Activated naive CD4-positive, alpha-beta T cell treated with anti-CD3 and anti-CD28 coated beads, Interleukin-2, amount 50 U/mL, for 72 hours (primary cell): ENCODE measurements around the gene ORC5. TPM values are rescaled to one million over a fixed set of nuclear protein-coding genes. Genes with fewer than 3 reads are reported as not detected.
"Not testable (repeated sequence)": the region's sequence is repeated elsewhere in the genome, so short reads cannot be mapped to it uniquely, and the experiment has no call there.

Experiments
- ATAC-seq, 2 donors: fragments of 150-1000 bp; cut with Tn5 transposase; 2 replicates each; pipeline ENCODE4 v1.10.0; 2021; ENCODE audit warnings: mild to moderate bottlenecking in 2 of 2, moderate library complexity in 2 of 2
- DNase-seq, 2 donors: peaks; one replicate each; pipeline ENCODE4 v3.0.0; 2021 to 2022; ENCODE audit warnings: low spot score in 2 of 2
- H3K27ac Mint-ChIP-seq, 2 donors: one replicate each; pipeline ENCODE4 v1.8.0; 2022; ENCODE audit warnings: mild to moderate bottlenecking in 2 of 2, mixed read lengths in 2 of 2
- H3K36me3 Mint-ChIP-seq, 2 donors: one replicate each; pipeline ENCODE4 v1.8.0; 2022; ENCODE audit warnings: mixed read lengths in 2 of 2
- H3K9me3 Mint-ChIP-seq, 2 donors: one replicate each; pipeline ENCODE4 v1.8.0; 2022; ENCODE audit warnings: mixed read lengths in 2 of 2
- total RNA-seq, 2 donors: library from RNA; stranded (reverse); gene quantifications; one replicate each; pipeline ENCODE4 v1.2.3, GENCODE V29; 2022

The ORC5 gene
- 10 to 100 TPM; 19.6 to 23.2 TPM for total RNA-seq

DNA sequence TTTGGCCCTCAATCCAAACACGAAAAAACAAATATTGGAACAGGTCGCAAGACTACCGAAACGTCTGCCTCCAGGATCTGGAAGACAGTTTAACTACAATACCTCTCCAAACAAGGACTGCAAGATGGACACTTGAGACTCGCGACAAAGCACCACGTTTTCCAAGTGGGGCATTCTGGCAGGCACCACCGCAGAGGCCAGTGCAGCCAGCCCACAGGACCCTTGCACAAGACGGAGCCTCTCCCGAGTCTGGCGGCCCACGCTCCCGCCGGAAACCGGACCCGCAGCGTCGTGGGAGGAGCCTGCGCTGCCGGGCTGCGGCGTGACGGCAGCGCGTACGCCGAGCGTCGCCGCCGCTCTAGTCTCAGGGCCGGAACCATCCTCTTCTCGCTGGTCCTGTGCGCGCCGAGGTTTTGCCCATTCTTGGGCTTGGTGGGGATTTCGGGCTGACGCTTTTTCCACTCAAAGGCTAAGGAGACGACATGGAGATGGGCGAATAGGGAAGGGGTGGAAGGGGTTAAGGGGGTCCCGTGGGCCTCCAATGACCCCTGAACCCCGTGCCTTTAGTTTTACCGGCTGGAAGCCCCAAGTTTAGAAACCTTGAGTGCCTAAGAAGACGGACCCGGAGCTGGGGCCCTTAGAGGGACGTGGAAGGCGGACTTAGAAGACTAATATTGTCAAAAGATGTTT, at the start of gene ORC5:
Gene ORC5 (minus strand): TSS at position 283 of the 690 bp plus-strand sequence. CDS start 109 bp downstream, at position 174.
- H3K27ac Mint-ChIP-seq: peak within 1 kb of the TSS; percentile 95 to 97
- peak; percentile 99 to 100 for ATAC-seq
- H3K36me3 Mint-ChIP-seq: peaks cover 18 to 39% of the 10 kb centered on the region in 2 donors
- H3K9me3 Mint-ChIP-seq: no peaks in the 10 kb centered on the region
- peak; percentile 75 to 84 for DNase-seq

DNA sequence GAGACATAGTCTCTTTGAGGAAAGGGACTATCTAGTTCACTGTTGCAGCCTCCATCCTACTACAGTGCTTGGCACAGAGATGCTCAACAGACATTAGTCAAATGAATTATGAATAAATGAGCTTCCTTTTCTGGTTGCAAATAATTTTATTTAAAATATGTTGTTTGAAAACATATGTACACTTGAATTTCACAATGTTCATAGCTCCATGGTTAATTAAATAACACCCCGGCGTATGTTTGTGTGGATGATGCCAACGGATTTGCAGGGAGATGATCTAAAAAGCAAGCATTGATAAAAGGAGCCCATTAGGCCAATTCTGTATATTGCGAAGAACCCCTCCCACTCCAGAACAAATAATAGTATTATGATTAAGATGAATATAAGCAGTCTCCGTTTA, 47.8 kb upstream of the ORC5 start:
- Mint-ChIP-seq H3K9me3 (no peaks in the 10 kb centered on the region), H3K27ac (no peak overlapping the region), H3K36me3 (no peaks in the 10 kb centered on the region)
- no peak for ATAC-seq
- DNase-seq: no peak

DNA sequence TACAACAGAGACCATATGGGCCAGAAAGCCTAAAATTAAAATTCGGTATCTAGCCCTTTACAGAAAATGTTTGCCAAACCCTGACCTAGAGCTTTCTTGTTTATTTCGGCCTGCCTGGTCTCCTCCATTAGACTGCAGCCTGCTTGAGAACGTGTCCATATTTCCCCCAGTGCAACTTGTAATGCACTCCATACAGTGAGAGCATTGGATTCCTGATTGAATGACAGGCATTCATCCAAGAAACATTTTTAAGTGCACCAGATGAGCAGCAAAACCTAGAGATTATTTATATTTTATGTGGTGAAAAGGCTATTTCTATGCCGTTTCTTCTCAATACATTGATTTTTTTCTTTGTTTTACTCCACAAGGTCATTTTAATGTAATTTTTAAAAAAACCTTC, 47.4 kb upstream of the ORC5 start:
- H3K27ac Mint-ChIP-seq: no peak overlapping the region
- no peaks in the 10 kb centered on the region for H3K9me3 Mint-ChIP-seq
- H3K36me3 Mint-ChIP-seq: no peaks in the 10 kb centered on the region
- no peak for ATAC-seq
- no peak for DNase-seq

DNA sequence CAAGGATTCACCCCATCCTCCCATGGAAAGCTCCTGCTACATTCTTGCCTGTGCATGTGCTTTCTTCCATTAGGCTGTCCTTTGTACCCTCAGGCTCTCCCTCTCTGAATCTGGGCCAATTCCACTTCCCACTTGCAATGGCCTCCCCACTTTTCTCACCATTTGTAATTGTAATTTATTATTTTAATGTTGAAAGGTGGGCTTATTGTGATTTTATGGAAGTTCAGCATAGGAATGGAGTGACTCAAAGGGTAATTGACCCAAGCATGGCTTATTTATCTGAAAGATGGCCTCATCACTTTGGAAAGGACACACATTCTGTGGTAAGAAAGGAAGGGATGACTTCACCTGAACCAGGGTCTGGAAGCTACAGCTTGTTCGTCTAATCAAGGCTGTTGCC, 46.9 kb upstream of the ORC5 start:
- peak overlapping the region in 1 of 2 donors; percentile 33 for H3K27ac Mint-ChIP-seq
- no peaks in the 10 kb centered on the region for H3K9me3 Mint-ChIP-seq
- DNase-seq: no peak
- no peaks in the 10 kb centered on the region for H3K36me3 Mint-ChIP-seq
- ATAC-seq: no peak

DNA sequence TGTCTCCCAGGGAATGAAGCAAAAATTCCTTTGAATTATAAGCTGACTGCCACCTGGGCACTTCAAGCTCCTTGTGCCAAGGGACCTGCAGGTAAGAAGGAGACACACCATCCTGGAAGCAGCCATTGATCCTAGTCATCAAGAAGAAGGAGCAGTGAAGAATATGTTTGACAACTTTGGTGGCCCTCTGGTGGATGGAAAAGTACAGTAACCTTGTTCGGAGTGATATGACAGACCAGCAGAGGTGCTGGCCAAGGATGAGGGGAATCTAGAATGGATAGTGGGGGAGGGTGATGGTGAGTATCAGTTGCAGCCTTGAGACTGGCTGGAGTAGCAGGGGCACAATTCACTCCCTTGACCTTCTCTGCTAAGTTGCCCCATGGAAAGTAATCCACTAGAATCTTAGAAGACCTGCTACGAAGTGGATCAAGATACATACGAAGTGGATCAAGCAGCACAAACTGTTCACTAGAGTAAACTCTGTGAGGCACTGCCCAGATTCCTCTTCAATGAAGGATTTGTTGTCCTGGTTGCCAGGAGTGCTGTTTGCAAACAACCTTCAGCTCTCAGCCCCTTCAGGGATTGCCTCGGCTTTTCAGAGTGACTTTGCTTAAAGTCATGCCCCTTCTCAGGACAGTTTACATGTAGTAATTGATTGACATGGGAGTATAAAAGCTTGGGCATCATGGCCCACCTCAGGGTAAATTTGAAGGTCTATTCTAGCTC, 44.8 kb upstream of the ORC5 start:
- H3K36me3 Mint-ChIP-seq: peaks cover 0 to 6% of the 10 kb centered on the region in 2 donors
- no peak overlapping the region for H3K27ac Mint-ChIP-seq
- no peak for DNase-seq
- ATAC-seq: no peak
- H3K9me3 Mint-ChIP-seq: no peaks in the 10 kb centered on the region

- Mint-ChIP-seq H3K9me3 (no peaks in the 10 kb centered on the region), H3K27ac (no peak overlapping the region), H3K36me3 (peaks cover 0 to 3% of the 10 kb centered on the region in 2 donors)
- no peak for ATAC-seq
- no peak for DNase-seq
Measured at GRCh38 chr7:104242638-104243037, 34.8 kb upstream of the ORC5 start.

DNA sequence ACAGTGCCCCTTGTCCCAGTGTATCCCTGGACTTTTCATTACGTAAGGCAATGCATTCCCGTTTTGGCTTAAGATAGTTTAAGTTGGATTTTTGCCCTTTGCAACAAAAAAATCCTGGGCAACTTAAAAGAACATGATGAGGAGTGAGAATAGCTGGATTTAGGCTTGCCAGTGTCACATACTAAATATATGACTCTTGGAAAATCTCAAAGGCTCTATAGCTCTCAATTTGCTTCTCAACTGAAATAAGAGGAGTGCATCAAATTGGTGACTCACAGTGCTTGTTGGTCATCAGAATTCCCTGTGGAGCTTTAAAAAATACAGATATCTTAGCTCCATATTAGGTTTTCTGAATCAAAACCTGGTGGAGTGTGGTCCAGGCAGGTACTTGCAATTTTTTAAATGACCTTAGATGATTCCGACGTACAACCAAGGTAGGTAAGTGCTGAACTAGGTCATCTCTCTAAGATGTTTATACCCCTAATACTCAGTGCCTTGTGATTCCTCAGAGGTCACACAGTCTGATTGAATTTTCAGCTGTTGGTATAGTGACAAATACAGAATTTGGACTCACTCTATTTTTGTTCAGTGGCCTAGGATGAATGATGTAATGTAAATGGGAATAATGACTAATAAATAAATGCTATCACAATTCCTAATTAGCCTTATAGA, 33.9 kb upstream of the ORC5 start:
- no peak for DNase-seq
- Mint-ChIP-seq H3K36me3 (no peaks in the 10 kb centered on the region), H3K9me3 (no peaks in the 10 kb centered on the region), H3K27ac (no peak overlapping the region)
- ATAC-seq: no peak

- H3K36me3 Mint-ChIP-seq: no peaks in the 10 kb centered on the region
- DNase-seq (no peak), ATAC-seq (no peak)
- no peak overlapping the region for H3K27ac Mint-ChIP-seq
- no peaks in the 10 kb centered on the region for H3K9me3 Mint-ChIP-seq
Measured at GRCh38 chr7:104241135-104241534, 33.3 kb upstream of the ORC5 start.

DNA sequence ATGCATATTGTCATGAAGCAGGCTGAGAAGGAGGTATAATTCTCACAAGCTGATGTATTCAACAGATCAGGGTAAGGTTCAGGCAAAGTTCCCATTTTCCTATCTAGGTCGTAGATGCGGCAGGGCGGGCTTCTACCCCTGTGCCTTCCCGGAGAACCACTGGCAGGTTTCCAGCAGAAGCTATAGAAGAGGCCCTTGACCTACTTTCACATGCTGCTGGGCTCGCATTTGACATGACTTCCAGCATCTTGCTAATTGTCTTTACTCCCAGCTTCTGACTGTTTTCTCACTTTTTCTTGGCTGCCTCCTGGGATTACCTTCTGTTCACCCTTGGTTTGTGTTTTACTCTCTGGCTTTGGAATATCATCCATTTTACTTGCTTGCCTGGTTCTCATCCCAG, 32.6 kb upstream of the ORC5 start:
- ATAC-seq (no peak), DNase-seq (no peak)
- Mint-ChIP-seq H3K9me3 (no peaks in the 10 kb centered on the region), H3K27ac (no peak overlapping the region), H3K36me3 (no peaks in the 10 kb centered on the region)

GRCh38 chr7:104234990-104235389, 27.2 kb upstream of the ORC5 start:
- DNase-seq, H3K27ac Mint-ChIP-seq, H3K36me3 Mint-ChIP-seq, H3K9me3 Mint-ChIP-seq, ATAC-seq: not testable (repeated sequence)

DNA sequence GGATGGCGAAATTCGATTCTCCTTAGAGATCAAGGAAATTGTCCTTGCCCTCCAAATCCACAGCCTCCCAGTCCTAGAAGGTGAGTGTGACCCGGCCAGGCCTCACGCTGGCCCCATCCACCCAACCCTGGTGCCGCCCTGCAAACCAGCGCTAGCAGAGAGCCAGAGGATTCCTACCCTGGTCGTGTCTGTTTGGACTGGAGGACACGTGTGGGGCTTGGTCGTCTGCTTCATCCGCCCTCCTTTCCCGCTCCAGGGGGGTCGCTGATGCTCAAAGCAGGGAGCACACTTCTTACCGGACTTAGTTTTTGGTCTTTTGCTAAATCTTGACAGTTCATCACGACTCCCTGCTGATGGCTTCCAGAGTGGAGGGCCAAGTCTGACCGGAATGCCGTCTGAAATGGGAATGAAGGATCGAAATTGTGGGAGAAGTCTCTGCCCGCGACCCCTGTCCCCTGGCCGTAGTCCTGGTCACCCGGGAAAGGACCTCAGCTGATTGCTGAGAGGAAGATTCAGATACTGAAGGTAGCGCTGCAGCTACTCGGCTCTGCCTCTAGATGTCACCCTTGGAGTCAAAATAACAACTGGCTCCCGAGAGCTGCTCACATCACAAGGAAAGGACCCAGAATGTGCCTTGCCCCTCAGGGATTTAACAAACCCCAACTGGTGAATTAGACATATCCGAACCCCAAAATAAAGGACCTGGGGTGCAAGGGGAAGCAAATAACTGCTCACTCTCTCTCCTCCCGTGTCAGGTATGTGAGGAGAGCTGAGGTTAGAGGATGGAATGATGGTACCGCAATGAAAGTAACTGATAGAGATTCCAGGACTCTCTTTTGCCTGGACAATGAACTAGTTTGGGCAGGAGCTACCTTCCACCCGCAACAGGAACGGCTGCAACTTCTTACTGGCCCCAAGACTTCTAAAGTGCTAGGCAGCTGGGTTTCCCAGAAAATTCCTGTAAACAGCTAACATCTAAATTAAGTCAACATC, 23.5 kb upstream of the ORC5 start:
- peak in 1 of 2 donors; percentile 32 for DNase-seq
- Mint-ChIP-seq H3K36me3 (no peaks in the 10 kb centered on the region), H3K9me3 (no peaks in the 10 kb centered on the region), H3K27ac (no peak overlapping the region)
- ATAC-seq: peak; percentile 70 to 79

DNA sequence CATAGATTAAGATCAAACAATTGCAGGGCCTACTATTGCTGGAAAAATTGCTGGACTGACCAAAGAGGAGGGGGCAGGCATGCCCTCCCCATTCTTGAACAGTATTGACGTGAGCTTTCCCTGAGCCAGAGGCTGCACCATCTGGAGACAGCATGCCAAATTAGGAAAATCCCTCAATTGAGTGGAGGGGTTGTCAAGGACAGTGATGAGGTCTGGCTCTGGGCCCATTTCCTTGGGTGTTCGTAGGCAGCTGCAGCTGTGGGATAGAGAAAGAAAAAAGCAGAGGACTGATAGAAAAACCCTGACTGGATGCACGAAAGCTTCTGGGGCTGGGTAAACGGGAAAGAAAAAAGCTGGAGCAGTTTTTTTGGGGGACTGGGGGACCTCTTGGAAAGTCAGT, 22.8 kb upstream of the ORC5 start:
- Mint-ChIP-seq H3K36me3 (no peaks in the 10 kb centered on the region), H3K27ac (no peak overlapping the region), H3K9me3 (no peaks in the 10 kb centered on the region)
- DNase-seq (no peak), ATAC-seq (no peak)

GRCh38 chr7:104228442-104228841, 20.6 kb upstream of the ORC5 start:
- ATAC-seq (no peak), DNase-seq (no peak)
- Mint-ChIP-seq H3K36me3 (peaks cover 0 to under 1% of the 10 kb centered on the region in 2 donors), H3K9me3 (no peaks in the 10 kb centered on the region), H3K27ac (no peak overlapping the region)

- ATAC-seq (no peak), DNase-seq (no peak)
- Mint-ChIP-seq H3K36me3 (peaks cover 8 to 9% of the 10 kb centered on the region in 2 donors), H3K9me3 (peaks cover 7% of the 10 kb centered on the region in 2 donors), H3K27ac (no peak overlapping the region)
Measured at GRCh38 chr7:104225451-104225850, 17.6 kb upstream of the ORC5 start.

DNA sequence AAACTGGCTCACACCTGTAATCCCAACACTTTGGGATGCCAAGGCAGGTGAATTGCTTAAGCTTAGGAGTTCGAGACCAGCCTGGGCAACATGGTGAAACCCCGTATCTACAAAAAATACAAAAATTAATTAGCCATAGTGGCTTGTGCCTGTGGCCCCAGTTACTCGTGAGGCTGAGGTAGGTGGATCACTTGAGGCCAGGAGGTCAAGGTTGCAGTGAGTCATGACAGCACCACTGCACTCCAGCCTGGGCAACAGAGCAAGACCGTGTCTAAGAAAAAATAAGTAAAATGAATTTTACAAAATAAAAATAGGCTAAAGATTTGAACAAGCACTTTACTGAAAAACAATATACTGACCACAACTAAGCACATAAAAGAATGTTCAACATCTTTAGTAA, 9.8 kb upstream of the ORC5 start:
- peaks cover 7 to 8% of the 10 kb centered on the region in 2 donors for H3K9me3 Mint-ChIP-seq
- ATAC-seq: no peak
- no peak overlapping the region for H3K27ac Mint-ChIP-seq
- peaks cover 1 to 2% of the 10 kb centered on the region in 2 donors for H3K36me3 Mint-ChIP-seq
- DNase-seq: no peak

DNA sequence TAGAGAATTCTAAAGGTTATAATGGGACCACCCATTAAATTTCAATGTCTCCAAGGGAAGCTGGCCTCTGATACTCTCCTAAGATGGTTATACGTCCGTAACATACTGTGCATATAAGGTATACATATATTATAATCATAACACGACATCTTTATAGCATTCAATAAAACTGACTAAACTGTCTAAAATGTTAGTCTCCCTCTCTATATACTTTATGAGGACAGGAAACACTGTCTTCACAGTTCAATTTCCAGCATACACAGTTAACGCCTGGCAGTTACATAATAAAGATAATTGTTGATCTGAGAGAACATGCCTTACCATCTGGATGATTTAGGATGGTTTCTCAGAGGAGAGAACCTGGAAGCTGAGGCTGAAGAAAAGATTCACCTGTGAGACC, 1.2 kb upstream of the ORC5 start:
- H3K27ac Mint-ChIP-seq: peak overlapping the region in 1 of 2 donors; percentile 97
- no peak for ATAC-seq
- no peak for DNase-seq
- H3K9me3 Mint-ChIP-seq: no peaks in the 10 kb centered on the region
- peaks cover 17 to 31% of the 10 kb centered on the region in 2 donors for H3K36me3 Mint-ChIP-seq
